CD4-positive, alpha-beta T cell treated with Interleukin-15 for 1 hour (primary cell): ENCODE measurements around the gene ZNF212.

Experiments used
- DNase-seq: peaks from one replicate; pipeline ENCODE4 v3.0.0-alpha.2; 2020

ZNF212 gene

DNA sequence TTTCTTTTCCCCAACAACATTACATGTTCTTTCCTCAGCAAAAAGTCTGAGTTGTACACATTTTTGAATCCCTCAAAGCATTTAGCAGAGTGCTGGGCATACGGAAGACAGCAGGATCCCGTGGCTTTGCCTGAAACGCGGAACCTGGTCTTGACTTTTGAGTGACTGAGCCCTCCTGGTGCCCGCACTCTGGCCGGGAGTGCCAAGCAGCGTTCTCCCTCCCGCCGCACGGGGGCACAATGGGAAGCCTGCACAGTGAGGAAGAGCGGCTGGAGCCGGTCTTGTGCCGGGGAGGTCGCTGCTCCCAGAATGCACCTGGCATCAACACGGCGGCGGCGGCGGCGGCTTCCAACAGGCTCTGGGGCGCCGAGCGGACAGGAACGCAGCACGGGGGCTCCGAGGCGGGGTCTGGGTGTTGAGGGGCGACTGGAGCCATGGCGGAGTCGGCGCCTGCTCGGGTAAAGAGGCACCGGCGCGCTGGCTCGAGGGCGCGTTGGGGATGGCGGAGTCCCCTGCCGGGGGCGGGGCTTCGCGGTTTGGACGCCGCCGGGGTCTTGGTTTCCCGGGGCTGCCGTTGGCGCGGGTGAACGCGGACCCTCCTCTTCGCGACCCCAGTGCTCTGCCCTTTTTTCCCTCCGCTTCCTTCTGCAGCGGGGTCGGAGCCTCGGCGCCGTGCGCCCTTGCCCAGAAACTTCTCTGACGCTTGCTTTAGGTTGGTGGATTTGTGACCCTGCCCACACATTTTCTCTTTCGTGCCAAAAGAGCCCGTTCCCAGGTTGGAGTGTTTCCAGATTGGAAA is at the start of gene ZNF212:
TSS of gene ZNF212 (plus strand) at position 307 of the 799 bp plus-strand sequence. CDS start at position 435, 128 bp downstream.
- peak; percentile 88 for DNase-seq

DNA sequence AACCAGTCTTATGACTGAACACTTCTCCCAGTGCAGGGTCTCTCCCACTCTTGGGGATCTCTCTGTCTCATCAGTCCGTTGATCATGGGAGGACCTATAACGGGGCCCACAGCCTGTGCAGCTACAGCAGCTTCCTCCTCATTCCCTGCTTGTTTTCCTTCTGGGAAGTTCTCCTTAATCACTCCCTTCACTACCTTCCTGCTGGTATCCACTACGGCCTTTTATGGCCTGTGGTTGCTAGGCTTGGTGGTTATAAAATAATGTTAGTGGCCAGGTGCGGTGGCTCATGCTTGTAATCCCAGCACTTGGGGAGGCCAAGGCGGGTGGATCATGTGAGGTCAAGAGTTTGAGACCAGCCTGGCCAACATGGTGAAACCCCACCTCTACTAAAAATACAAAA is 47.6 kb upstream of the ZNF212 start:
- DNase-seq = no peak

DNA sequence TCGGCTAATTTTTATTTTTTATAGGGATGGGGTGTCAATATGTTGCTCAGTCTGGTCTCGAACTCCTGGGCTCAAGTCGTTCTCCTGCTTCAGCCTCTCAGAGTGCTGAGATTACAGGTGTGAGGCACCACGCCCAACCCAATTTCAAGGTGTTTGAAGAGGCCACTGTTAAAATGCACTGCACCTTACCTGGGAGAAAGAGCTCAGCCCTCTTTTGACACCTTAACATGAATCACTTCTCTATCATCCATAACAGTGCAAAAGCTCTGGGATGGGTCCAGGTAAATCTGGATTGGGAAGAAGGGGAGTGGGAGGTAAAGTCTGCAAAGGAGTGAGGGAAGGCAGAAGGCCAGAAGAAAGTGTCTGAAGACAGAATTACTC is 44.7 kb upstream of the ZNF212 start:
- no peak for DNase-seq

DNA sequence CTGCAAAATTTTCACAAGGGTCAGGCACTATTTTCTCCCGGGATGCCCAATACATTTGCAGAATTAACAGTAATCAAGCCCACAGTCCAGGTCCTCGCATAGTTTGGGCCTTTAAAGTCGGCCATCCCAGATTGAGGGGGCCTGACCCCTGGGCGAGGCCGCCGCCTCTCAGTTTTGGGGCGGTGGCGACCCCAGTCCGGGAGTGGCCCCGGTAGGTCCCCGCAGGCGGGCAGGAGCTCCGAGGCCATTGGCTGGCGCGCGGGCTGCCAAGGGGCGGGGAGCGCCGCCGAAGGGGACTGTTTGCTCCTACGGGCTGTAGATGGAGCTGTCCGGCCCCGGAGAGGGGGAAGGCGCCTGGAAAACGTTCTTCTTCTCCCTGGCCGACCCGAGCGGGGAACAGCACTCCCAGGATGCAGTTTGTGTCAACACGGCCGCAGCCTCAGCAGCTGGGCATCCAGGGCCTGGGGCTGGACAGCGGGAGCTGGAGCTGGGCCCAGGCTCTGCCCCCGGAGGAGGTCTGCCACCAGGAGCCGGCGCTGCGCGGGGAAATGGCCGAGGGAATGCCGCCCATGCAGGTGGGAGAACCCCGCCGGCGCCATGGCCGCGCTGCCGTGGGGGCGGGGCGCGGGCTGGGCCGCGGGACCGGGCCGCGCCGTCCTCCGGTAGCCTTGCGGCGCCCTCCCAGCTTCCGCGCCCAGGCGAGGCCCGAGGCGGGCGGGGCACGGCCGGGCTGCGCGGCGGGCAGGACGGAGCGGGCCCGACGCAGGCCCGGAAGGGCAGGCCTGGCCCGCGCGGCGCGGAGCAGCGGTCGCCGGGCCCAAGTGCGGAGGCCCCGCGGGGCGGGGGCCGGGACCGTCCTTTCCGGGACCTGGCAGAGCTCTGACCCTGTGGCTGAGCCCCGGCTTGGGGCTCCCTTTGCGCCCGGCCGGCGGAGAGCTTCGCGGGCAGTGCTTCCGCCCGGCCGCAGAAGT is 44.0 kb upstream of the ZNF212 start, which contains the start of gene ZNF282:
TSS of gene ZNF282 (plus strand) at position 367 of the 971 bp plus-strand sequence. CDS start at position 411, 44 bp downstream.
- DNase-seq = peak; percentile 65

DNA sequence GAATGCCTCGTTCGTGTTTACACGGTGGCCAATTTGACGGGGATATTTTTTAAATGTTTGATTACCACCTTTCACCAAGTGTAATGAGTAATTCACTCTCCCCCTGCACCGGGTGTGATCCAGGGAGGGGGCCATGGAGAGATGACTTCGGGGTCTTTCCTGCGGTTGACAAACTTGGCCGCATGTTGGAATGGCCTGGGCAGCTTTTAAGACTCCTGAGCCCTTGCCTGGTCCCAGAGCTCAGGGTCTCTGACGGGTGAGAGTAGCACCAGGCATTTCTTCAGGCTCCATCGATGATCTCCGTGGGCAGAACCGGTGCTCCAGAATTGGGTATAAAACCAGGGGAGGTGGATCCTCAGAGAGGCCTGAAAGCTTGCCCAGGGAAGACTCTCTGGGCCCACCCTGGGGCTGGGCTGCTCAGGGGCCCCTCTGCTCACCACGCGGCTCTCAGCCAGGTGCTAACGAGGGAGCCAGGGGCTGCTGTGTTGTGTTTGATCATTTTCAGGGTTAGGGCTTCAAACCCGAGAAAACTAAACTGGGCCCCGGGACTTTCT is 43.2 kb upstream of the ZNF212 start:
- DNase-seq = no peak

DNA sequence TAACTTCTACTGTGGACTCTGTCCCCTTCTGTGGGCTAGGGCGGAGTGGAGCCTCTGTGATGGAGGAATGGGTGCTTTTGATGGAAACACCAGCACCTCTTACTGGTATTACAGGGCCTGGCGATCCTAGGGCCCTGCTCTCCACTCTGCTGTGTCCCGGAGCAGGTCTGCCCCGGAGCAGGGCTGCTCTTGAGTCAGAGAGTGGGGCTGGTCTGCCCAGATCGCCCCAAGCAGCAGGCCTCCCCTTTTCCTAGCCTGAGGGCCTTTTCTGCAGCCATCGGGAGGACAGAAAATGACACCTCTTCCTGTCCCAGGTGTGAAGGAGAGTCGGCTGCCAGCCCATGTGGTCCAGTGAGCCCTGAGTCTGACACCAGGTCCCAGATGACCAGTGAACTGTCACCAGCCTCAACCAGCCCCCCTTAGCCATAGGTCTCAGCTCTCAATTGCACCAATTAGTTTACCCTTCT is 42.7 kb upstream of the ZNF212 start:
- DNase-seq = no peak

DNA sequence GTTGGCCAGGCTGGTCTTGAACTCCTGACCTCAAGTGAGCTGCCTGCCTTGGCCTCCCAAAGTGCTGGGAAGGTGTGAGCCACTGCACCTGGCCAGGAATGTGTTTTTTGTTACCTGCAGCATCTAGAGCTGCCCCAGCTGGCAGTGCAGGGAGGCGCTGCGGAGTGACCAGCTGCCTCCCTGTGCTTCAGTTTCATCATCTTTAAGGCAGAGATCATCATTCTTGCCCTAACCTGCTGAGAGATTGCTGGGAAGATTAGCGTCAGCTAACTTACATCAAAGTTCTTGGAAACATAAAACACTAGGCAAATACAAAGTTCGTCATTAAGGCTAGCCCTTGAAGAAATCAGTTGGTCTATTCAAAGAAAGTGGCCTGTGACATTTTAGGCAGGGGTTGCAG is 41.8 kb upstream of the ZNF212 start:
- no peak for DNase-seq

DNA sequence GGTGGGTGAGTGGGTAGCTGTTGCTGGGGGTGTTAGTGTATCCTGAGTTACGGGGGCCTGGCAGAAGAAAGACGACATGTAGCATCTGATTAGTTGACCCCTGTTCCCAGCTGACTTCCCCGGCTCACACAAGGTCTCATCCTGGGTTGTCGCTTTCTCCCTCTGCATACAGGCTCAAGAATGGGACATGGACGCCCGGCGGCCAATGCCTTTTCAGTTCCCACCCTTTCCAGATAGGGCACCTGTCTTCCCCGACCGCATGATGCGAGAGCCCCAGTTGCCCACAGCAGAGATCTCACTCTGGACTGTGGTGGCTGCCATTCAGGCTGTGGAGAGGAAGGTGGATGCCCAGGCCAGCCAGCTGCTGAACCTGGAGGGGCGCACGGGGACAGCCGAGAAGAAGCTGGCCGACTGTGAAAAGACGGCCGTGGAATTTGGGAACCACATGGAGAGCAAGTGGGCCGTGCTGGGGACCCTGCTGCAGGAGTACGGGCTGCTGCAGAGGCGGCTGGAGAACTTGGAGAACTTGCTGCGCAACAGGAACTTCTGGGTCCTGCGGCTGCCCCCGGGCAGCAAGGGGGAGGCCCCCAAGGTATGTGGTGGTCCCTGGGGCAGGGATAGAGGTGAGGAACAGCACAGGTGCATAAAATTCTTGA is 41.2 kb upstream of the ZNF212 start:
- no peak for DNase-seq

DNA sequence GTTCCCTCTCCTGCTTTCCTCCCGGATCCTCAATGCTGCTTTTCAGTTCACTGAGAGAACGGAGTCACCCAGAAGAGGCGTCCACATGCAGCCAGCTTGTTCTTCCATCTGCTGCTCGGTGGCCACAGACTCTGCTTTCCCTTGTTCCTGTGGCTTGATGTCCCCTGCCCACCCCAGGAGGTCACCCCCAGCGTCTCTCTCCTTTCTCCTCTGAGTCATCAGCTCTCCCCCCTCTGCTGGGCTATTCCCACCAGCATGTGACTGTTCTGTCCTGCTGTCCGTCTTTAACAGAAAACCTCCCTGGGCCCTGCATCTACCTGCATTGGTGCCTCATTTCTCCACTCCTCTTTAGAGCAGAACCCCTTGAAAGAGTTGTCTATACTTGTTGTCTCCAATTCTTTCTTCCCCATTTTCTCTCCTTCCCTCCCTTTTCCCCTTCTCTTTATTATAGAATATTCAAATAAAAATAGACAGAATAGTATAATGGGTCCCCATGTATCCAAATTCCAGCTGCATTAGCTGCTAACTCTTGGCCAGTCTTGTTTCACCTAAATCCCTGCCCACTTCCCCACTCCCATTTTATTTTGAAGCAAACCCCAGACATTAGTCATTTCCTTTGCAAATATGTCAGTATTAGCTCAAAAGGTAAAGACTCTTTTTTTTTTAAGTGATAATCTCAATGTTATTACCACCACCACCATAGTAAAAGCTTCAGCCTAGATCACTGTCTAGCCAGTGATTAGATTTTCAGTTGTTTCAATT is 40.0 kb upstream of the ZNF212 start:
- DNase-seq = no peak

DNA sequence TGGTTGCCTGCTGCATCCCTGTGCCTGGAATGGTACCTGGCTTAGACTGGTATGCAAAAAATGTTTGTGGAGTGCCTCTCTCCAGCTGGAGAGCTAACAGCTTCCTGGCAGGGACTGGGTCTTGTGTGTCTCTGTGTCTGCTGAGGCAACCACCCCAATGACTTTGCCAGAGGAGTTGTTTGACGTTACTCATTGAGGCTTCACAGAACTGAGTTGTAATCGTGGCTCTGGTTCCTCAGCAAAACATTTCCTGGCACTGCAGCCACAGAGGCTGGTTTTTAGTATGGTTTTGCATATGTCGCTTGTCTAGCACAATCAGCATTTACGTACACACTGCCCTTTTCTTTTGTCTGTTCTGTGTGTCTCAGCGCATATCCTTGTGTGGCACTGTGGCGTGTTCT is 36.6 kb upstream of the ZNF212 start:
- no peak for DNase-seq

DNA sequence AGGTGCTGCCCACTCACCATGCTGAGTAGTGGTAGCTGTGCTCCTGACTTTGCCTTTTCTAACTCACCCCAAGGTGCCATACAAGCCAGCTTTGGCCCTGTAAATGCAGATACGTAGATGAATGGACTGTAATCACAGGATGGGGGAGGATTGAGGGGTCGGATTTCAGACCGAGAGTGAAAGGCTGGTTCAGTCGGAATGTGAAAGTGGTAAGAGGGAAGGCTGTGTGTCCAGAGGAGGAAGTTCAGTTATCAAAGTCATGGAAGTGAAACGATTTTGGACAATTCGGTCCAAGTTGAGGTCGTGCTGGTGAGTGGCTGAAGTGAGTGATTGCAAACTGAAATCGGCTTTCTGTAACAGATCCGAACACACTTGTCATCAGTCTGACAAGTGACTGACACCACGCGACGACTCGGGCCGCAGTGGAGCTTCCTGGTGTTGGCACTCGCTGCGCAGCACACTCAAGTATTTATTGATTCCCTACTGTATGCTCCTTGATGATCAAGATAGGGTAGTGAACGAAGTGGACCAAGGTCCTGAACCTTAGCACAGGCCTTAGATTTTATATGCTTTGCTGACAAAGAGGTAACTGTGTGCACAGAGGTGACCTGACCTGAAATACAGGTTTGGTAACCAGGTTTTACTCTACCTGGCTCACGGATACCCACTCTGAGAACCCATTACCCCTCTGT is 33.6 kb upstream of the ZNF212 start:
- DNase-seq = no peak

DNA sequence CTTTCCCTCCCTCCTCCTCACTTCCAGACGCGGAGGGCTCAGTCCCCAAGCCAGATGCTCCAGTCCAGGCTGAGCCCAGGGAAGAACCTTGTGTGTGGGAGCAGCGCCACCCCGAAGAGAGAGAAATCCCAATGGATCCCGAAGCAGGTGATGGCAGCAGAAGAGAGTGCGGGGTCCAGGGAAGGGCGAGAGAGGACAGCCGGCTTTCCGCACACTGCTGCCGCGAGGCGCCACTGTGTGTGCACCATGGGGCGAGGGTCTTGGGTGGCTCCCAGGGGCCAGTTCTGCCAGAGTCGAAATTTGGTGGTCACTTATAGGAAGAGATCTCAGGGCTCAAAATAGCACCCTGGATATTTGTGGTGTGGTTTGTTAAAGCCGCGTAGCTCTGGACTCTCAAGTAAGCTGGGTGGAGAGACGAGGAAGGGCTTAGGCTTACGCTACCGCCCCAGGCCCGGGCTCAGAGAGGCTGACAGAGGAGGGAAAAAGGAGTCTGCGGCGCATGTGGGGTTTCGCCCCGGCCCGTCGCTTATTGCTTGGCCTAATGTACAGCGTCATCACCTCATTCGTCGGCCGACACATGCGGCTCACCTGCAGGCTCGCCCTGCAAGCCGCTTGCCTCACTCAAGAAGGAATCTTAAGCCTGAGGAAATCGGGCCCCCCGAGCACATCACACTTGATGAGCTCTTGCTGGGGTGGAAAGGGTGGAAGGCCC is 32.0 kb upstream of the ZNF212 start:
- no peak for DNase-seq

DNA sequence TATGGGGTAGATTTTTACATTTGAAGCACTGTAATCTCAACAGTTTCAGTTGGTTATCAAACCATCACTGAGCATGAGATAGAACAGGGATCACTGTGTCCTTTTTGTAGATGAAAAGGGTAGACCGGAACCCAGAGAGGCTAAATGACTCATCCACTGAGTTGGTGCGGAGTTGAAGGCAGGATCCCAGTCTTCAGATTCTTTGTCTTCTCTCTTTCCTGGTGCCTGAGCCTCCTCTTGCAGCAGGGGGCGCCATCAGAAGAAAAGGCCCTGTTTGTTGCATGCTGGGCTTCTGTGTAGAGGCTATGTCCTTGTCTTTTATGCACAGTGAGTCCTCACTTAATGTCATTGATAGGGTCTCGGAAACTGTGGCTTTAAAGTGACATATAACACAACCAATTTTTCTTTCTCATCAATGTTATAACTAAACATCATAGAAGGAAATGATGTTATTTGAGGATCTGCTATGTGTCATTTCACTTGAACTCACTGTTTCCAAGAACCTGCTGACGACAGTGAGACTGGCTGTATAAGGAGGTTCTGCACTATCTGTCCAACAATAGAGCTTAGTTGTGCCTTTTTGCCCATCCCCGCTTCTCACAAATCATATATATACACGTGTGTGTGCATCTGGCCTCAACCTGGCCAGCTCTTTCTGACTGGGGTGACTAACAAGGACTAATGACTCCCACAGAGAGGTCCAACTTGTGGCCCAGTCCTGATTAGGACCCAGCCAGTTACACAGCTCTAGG is 29.8 kb upstream of the ZNF212 start:
- DNase-seq = peak; percentile 38

DNA sequence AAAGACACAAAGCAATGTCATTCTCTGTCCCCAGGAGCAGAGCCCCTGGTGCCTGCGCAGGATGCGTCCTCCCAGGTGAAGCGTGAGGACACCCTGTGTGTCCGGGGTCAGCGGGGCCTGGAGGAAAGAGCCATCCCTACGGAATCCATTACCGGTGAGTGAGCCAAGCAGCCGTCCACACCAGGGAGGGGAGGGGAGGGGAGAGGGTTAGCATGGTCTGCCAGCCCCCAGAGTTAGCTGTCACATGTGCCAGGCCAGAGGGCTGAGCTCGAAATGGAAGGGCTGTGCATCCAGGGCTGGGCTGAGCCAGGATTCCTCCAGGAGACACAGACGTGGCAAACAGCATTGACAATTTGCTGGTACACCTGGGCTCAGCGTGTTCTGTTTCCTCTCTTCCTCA is 28.9 kb upstream of the ZNF212 start:
- no peak for DNase-seq

DNA sequence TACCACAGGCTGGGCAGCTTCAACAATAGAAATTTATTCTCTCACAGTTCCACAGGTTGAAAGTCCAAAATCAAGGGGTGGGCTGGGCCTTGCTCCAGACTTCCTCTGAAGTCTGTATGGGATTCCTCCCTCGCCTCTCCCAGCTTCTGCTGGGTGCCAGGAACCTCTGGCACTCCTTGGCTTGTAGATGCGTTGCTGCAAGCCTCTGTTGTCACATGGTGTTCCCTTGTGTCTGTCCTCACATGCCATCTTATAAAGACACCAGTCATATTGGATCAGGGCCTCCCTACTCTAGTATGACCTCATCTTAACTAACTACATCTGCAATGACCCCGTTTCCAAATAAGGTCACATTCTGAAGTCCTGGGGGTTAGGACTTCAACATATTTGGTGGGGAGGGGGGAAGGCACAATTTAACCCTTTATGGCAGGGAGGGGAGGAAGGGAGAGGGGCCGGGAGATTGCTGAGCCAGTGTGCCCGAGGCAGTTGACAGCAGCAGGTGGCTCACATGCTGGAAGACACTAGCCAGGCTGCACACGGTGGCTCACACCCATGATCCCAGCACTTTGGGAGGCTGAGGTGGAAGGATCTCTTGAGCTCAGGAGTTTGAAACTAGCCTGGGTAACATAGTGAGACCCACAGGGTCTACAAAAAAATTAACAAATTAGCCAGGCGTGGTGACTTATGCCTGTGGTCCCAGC is 25.3 kb upstream of the ZNF212 start:
- no peak for DNase-seq

DNA sequence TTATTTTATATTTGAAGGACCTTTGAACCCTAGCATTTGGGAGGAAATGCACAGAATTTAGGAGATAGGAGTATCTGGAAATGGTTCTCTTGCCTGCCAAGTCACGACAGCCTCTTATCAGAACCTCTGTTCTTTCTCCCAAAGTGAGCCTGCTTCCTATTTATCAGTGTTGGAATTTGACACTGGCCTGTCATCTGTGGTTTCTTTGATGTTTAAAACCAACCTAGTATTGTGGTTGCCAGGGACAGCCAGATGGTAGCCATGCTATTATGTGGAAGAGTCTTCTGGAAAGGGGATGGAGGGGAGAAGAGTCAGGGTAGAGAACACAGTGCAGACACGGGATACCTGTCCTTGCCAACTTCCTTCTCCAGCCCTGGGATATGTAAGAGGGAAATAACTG is 23.0 kb upstream of the ZNF212 start:
- no peak for DNase-seq

DNA sequence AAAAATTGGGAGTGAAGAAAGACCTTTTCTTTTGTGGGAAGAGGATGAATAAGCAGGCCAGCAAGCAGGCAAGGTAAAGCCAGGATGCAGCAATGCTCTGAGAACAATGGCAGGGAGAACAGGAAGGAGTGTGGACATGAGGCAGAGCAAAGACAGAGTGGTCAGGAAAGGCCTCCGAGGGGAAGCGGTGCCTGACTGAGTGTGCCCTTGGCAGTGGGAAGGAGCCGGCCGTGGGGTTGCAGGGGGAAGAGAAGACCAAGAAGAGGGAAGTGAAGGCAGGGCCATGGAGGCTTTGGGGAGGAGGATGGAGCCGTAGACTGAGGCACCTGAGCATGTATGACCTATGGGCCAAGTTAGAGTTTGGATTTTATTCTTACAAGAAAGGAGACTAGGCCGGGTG is 21.9 kb upstream of the ZNF212 start:
- no peak for DNase-seq

DNA sequence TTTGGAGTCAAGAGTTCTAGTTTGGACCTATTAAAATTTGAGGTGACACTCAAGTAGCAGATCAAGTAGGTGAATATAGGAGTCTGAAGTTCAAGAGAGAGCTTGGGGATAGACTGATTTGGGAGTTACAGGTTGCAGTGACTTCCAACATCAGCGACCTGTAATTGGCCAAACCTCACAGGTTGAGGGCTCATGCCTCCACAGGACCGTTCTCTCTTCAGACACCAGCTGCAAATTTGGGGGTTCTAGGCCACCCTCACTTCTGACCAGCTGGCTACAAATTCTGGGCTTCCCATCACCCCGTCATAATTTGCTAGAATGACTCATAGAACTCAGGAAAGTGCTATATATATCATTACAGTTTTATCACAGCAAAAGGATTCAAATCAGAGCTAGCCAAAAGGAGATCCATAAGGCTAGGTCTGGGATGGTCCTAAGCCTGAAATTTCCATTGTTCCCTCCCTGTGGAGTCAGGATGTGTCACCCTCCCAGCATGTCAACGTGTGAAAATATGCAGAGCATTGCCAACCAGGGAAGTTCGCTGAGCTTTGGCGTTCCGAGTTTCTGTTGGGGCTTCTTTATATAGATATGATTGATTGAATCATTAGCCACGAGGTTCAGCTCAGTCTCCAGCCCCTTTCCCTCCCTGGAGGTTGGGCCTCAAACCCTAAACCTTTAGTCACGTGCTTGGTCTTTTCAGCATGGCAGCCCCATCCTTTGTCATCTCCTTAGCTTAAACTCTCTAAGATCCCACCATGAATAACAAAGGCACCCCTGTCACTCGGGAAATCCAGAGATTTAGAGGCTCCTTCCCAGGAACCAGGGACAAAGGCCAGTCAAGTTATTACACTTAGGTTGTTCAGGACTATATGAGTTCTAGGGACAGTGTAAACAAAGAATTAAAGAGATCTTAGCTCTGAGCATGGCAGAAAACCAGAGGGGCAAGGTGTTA is 20.7 kb upstream of the ZNF212 start:
- no peak for DNase-seq
